SKM-1 (cell line): ENCODE data around the gene CLEC18A.
"Not testable (repeated sequence)": the region's sequence is repeated elsewhere in the genome, so short reads cannot be mapped to it uniquely, and the experiment has no call there.

Source experiments
- DNase-seq: peaks from one replicate; lab custom pipeline; 2025; ENCODE audit not compliant: unreplicated experiment; lab: John Stamatoyannopoulos, UW

The CLEC18A gene

GRCh38 chr16:69951017-69951671 is at the start of gene CLEC18A:
TSS of gene CLEC18A (plus strand) at chr16:69951334. CDS start at chr16:69951367, 33 bp downstream.
- not testable (repeated sequence) for DNase-seq

GRCh38 chr16:69903865-69904415 is 47.2 kb upstream of the CLEC18A start:
- DNase-seq, result no peak

GRCh38 chr16:69904495-69905170 is 46.5 kb upstream of the CLEC18A start:
- DNase-seq, result no peak

GRCh38 chr16:69905171-69905555 is 46.0 kb upstream of the CLEC18A start:
- no peak for DNase-seq

- no peak for DNase-seq
Measured at GRCh38 chr16:69906838-69907401, 44.2 kb upstream of the CLEC18A start.

- no peak for DNase-seq
Measured at GRCh38 chr16:69909043-69909442, 42.1 kb upstream of the CLEC18A start.

GRCh38 chr16:69909760-69910159 is 41.4 kb upstream of the CLEC18A start:
- DNase-seq, result no peak

GRCh38 chr16:69910964-69911363 is 40.2 kb upstream of the CLEC18A start:
- DNase-seq, result no peak

- no peak for DNase-seq
Measured at GRCh38 chr16:69916462-69916861, 34.7 kb upstream of the CLEC18A start.

GRCh38 chr16:69917311-69917710 is 33.8 kb upstream of the CLEC18A start:
- no peak for DNase-seq

GRCh38 chr16:69917739-69918138 is 33.4 kb upstream of the CLEC18A start:
- DNase-seq, result no peak

- no peak for DNase-seq
Measured at GRCh38 chr16:69918241-69918640, 32.9 kb upstream of the CLEC18A start.

GRCh38 chr16:69921127-69921526 is 30.0 kb upstream of the CLEC18A start:
- DNase-seq, result no peak

- no peak for DNase-seq
Measured at GRCh38 chr16:69922200-69922599, 28.9 kb upstream of the CLEC18A start.

GRCh38 chr16:69924041-69924775 is 26.9 kb upstream of the CLEC18A start:
- no peak for DNase-seq

GRCh38 chr16:69924777-69925191 is 26.4 kb upstream of the CLEC18A start:
- DNase-seq, result no peak

GRCh38 chr16:69925311-69925710 is 25.8 kb upstream of the CLEC18A start:
- DNase-seq, result no peak

- DNase-seq, result no peak
Measured at GRCh38 chr16:69926241-69926640, 24.9 kb upstream of the CLEC18A start.

- DNase-seq, result no peak
Measured at GRCh38 chr16:69927056-69927757, 23.9 kb upstream of the CLEC18A start.

GRCh38 chr16:69928856-69929400 is 22.2 kb upstream of the CLEC18A start:
- DNase-seq, result no peak
